ENCODE results near the gene BTBD2. TPM values are rescaled to one million over a fixed set of nuclear protein-coding genes. Genes with fewer than 3 reads are reported as not detected.

The BTBD2 gene
- total RNA-seq, 4 donors from 2014 or later: 85.0 to 99.3 (median 94.9) TPM

DNA sequence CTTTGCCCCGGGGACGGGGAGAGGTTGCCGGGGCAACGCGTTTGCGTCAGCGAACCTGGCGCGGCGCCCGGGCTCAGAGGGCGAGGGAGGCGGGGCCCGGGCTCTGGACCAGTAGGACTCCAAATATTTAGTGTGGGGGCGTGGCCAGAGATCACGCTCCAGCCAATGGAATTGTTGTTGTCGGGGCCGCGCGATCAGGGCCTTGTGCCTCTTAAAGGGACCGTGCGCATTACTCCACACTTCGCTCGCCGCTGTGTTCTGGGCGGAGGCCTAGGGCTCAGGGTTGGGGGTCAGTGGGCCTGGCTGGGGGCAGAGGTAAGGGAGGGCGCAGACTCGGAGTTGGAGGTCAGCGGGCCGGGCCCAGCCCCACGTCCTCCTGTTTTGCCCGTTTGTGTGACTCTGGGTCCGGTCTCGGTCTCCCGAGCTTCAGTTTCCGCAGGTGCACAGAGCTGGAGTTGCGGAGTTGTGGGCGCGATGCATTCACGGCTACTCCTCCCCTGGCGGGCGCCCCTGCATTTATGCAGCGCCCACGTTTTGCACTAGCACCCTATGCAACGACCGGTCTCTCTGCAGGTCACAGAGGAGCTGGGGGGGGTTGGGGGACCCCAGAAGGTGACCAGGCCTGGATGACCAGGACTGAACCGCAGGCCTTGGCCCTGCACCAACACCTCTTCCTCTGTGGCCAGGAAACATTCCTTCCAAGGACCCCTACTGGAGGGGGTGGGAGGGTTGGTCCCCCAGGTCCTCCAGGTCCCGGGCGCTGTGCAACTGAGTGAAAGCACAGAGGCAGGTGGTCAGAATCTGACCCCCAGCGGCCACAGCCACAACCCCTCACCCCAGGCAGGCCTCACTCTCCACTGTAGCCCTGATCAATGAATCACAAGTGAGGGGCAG is 46.2 kb upstream of the BTBD2 start:
- peak; percentile 99 to 100 for DNase-seq (ENCODE audit: low spot score in 2 of 2)
- WGBS, 2 donors: 3 to 4% methylated on average over 34 to 48 of the region's 50 CpGs
- intact Hi-C loops (cut with DNase I; ENCODE audit: low total_unique reads): no loop called here
- H3K4me3 ChIP-seq (ENCODE audit: low read depth, poor library complexity, severe bottlenecking): peak overlapping the region; percentile 13
- no peak for TF ChIP-seq POLR2A (IDR thresholded peaks at IDR 0.05)
- TF ChIP-seq, protein P1, sequence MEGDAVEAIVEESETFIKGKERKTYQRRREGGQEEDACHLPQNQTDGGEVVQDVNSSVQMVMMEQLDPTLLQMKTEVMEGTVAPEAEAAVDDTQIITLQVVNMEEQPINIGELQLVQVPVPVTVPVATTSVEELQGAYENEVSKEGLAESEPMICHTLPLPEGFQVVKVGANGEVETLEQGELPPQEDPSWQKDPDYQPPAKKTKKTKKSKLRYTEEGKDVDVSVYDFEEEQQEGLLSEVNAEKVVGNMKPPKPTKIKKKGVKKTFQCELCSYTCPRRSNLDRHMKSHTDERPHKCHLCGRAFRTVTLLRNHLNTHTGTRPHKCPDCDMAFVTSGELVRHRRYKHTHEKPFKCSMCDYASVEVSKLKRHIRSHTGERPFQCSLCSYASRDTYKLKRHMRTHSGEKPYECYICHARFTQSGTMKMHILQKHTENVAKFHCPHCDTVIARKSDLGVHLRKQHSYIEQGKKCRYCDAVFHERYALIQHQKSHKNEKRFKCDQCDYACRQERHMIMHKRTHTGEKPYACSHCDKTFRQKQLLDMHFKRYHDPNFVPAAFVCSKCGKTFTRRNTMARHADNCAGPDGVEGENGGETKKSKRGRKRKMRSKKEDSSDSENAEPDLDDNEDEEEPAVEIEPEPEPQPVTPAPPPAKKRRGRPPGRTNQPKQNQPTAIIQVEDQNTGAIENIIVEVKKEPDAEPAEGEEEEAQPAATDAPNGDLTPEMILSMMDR (IDR thresholded peaks at IDR 0.05): no peak

DNA sequence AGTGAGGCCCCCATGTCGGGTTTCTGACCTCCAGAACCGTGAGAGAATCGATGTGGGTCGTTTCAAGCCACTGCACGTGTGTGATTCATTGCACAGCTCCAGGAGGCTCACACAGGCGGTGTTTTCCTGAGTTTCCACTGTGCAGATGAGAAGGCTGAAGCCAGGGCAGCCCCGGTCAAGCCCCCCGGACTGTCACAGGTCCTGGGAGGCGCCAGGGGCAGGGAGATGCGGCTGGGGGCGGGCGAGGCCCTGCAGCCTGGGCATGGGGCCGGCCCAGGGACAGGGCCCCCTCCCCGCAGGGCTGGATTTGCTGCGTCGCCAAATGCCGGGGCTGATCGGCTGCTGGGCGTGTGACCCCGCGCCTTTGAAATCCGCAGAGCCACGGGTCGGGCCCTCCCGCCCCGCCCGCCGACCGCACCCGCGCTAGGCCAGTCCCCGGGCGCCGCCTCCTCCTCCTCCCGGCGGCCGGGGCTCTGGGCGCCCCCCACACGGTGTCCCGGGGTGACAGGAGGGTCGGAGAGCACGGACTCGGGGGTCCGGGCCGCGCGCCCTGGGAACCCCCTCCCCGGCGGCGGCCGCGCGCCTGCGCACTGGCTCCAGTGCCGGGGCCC is 45.5 kb upstream of the BTBD2 start:
- DNase-seq (ENCODE audit: low spot score in 2 of 2): peak; percentile 56 to 94
- TF ChIP-seq, protein P1 (IDR thresholded peaks at IDR 0.05): no peak
- TF ChIP-seq POLR2A (IDR thresholded peaks at IDR 0.05): peak in 1 of 2 donors; percentile 95
- intact Hi-C loops (cut with DNase I; ENCODE audit: low total_unique reads): no loop called here
- 0 to 4% methylated on average over 4 to 41 of the region's 55 CpGs for WGBS, 2 donors
- peak overlapping the region; percentile 8 for H3K4me3 ChIP-seq (ENCODE audit: low read depth, poor library complexity, severe bottlenecking)

- intact Hi-C loops (cut with DNase I; ENCODE audit: low total_unique reads): no loop called here
- H3K4me3 ChIP-seq (ENCODE audit: low read depth, poor library complexity, severe bottlenecking): no peak overlapping the region
- peak; percentile 66 to 94 for DNase-seq (ENCODE audit: low spot score in 2 of 2)
- TF ChIP-seq POLR2A (IDR thresholded peaks at IDR 0.05): no peak
- TF ChIP-seq, protein P1 (IDR thresholded peaks at IDR 0.05): no peak
- WGBS, 2 donors: 20 to 23% methylated on average over 8 to 16 of the region's 24 CpGs
Observed at GRCh38 chr19:2059422-2060201, 44.1 kb upstream of the BTBD2 start.

GRCh38 chr19:2058570-2059421 is 43.3 kb upstream of the BTBD2 start:
- H3K4me3 ChIP-seq (ENCODE audit: low read depth, poor library complexity, severe bottlenecking): no peak overlapping the region
- 76 to 82% methylated on average over 27 of the region's 27 CpGs for WGBS, 2 donors
- intact Hi-C loops (cut with DNase I; ENCODE audit: low total_unique reads): no loop called here
- TF ChIP-seq, protein P1 (IDR thresholded peaks at IDR 0.05): no peak
- no peak for TF ChIP-seq POLR2A (IDR thresholded peaks at IDR 0.05)
- no peak for DNase-seq (ENCODE audit: low spot score in 2 of 2)

Data from lower leg skin (tissue), 4 donors.